Measurements from ENCODE around the gene WDPCP.
"Not testable (repeated sequence)": the region's sequence is repeated elsewhere in the genome, so short reads cannot be mapped to it uniquely, and the experiment has no call there.

WDPCP gene

DNA sequence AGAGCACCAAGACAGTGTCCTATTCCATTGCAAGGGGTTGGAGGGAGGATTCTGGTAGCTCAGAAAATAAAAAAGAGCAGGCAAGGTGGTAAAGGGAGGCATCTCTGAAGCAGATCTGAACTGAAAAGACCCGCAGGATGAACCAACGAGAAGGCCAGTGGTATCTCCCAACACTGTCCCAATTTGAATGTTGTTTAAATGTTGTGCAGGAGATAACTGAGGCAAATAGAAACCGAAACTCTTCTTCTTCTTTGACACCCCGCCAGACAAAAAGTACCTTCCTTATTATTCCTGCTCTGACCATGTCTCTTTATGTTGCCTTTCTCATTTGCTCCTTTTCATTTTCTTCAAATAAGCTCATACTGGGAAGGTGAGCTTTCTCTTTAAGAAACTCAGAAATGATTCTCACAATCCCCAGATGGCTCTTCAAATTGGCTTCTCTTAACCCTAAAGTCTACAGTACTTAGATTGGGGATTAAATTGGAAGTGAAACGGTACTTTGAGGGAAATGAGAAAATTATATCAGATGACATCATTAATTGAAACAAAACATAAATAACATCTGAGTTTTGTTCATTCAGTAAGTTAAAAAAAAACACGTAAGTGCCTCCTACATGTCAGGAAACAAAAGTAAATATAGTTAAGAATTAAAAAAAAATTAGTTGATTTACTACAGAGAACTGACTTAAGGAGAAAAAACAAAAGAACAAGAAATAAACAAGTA lies 143.6 kb downstream of the WDPCP start:
- no peak for DNase-seq

DNA sequence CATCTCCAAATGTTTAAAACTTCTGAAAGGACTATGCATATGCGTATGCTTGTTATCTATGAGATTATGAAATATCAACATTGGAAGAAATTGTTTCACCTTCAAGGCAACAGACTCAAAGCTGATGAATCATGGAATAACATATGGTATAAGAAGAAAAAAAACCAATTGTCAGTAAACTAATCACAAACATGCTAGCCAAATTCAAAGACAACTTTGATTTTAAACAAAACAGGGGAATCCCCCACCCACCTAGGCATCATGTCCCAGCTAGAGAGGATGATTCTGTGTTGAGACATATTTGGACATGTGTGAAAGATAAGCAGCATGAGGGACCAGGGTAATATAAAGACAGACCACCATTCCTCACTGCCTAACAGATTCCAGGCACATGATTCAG lies 147.7 kb downstream of the WDPCP start:
- no peak for DNase-seq

DNA sequence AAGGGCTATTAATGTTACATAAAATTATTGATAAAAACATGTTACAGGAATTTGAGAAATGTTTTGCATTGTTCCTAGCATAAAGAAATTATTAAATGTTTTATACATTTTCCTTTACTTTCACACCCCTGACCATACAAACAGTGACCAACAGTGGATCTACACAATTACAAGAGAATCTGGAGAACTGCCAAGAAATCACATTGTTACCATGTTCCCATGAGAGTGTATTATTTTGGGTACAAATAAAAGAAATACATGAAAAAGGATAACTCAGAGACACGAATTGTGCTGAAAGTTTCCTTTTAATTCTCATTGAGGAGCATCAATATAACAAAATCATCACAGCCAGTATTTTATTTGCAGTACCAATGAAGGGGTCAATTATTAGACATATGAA lies 150.1 kb downstream of the WDPCP start:
- DNase-seq, result no peak

DNA sequence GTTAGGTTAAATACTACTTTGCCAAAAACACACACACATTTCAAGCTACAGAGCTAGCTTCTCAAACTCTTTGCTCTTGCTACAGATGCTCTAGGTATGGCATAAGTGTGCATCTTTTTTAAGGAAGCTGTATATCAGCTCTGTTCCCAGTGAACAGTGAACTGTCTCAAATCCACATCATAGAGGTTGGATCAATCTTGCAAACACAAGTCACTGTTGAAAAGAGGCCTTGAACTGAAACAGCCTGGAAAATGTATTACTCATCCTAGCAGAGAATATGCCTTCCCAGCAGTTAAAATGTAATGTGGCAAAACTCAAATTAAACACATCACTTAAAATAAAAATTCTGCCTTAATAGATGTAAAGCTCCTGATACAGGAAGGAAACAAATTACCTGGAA lies 151.8 kb downstream of the WDPCP start:
- DNase-seq, result no peak

DNA sequence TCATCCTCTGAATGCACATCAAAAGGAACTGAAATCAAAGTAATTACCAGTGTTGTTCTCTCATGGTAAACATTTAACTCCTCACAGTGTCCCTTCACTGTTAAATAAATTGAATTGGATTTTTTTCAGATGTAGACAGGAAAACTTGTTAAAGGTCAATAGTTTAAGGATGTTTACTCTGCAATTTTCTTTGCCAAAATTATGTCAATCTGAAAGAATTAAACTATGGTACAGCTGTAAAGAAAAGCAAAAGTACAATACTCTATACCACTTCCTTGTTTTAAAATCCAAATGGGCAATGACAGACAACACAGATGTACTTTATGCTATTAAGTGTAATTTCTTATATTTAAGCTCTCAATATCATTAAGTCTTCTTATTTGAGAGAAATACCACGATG lies 153.2 kb downstream of the WDPCP start:
- DNase-seq, result no peak

DNA sequence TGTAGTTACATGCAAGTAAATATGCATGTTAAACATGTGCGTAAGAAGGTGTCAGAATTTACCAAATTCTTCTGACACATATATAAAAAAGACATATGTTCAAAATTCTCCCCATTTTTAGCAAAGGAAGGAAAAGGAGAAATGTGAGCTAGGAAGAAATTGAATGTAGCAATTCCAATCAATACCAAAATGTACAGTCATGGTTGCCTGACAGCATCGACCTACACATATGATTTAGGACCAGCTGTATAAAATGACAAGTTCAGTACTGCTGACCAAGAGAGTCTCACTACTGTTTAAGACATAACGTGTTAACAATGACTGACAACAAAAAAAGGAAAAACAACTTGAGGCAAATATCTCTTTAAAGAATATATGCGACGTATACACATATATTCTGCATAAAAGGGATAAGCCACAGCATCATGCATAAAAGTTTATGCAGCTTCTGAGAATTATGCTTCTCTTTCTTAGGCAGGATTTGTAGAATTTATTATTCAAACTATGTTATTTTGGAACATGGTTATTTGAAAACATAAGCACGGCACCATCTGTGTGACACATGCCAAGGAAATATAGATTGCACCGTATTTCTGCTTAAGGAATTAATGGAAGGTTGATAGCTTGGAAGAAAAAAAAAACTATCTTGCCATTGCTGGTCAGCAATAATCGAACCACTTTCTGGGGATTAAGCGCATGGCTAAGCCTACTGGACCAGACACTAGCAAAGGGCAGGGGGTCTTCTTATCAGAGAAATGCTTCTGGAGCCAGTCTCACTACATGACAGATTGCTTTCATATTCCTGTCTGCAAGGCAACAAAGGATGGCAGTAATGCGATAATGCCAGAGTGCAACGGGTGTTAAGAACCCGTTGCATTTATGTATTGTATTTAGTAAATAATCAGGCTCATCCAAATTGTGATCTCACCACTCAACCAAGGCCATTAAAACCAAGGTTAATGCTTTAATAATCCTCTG lies 154.0 kb downstream of the WDPCP start:
- no peak for DNase-seq

DNA sequence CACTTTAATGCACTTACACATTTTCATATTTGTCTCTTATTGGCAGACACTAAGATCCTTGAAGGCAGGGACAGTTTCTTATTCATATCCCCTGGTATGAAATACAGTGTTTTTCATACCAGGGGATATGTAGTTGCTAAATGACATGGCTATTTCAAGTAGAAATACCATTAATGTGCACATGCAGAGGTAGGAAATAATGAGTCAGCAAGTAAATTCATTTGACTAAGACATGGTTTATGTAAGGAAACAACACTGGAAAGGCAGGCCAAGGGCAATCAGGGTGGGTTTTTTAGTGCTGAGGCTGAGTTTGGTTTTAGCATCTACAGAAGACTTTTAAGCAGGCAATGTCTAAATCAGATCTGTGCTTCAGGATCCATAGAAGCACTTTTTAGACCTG lies 155.9 kb downstream of the WDPCP start:
- no peak for DNase-seq

DNA sequence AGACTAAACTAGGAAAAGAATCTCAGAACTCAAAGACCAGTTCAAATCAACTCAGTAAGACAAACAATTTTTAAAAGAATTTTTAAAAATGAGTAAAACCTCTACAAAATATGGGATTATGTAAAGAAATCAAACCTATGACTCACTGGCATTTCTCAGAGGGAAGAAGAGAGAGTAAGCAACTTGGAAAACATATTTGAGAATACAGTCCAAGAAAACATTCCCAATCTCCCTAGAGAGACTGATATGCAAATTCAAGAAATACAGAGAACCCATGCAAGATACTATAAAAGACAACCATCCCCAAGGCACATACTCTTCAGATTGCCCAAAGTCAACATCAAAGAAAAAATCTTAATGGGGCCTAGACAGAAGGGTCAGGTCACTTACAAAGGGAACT lies 162.7 kb downstream of the WDPCP start:
- no peak for DNase-seq

DNA sequence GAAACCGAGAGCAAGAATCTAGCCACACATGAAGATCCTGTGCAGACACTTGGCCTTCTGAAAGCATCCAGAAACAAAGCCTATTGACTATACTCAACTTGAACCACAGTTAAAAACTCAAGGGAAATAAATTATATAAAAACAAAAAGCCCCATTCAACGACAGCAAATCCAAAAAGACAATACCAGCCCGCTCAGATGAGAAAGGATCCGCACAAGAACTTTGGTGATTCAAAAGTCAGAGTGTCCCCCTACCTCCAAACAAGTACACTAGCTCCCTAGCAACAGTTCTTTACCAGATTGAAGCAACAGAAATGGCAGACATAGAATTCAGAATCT lies 163.2 kb downstream of the WDPCP start:
- DNase-seq, result no peak

DNA sequence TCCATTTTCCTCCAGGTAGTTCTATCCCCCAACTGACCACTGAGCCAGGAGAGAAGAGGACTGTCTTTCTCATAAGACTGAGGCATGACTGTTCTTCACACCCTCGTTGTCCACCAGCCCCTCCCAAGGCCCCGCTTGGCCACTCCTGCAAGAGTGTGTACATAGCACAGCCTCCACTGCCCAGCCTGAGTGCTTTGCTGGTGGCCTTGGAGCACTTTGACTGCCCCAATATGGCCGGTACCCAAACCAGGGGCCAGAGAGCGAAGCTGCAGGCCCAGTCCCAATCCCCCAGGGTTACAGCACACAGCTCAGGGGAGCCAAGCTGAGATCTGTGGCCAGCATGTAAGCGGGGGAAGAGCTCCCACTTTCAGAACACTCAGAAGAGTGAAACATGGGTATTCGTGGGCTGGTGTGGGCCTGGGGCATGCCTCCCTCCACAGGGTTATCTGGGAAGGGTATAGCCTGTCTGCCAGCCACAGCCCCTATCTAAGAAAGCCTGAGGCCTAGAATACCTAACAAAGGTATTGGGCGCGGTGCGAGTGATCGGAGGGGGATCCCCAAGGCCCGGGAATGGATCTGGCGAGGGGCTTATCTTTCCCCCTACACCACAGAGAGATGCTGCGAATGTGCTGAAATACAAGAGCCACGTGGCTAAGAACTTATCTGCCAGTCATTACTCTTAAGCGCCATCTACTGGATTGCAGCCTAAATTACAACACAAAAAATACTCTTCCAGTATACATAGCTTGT lies 163.8 kb downstream of the WDPCP start:
- no peak for DNase-seq

DNA sequence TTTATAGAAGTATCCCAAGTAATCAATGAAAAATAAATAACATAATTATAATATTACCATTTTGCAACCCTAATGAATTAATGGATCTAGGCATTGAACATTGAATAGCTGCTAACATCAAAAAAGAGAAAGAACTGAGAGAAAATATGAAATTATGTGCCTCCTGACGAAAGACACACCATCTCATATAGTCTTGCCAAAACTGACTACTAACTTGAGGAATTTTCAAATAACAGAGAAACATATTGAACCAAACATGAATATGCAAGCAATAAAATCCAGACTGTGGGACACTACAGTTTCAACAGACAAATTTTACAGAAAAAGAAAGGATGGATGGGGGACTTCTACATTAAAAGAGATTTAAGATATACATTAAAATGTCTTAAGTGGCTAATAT lies 165.7 kb downstream of the WDPCP start:
- DNase-seq, result no peak

DNA sequence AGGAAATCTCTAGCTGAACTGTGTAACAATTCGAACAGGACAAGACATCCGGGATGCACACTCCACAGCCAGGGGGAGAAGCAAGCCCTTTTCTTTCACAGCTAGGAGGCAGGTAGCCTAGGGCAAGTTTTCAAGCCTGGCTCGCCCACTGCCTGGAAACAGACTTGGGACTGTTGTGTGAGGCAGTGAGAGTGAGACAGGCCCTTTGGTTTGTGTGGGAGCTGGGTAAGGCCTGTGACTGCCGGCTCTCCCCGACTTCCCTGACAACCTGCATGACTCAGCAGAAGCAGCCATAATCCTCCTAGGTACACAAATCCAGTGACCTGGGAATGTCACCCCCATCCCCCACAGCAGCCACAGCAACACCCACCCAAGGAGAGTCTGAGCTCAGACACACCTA lies 179.7 kb downstream of the WDPCP start:
- no peak for DNase-seq

DNA sequence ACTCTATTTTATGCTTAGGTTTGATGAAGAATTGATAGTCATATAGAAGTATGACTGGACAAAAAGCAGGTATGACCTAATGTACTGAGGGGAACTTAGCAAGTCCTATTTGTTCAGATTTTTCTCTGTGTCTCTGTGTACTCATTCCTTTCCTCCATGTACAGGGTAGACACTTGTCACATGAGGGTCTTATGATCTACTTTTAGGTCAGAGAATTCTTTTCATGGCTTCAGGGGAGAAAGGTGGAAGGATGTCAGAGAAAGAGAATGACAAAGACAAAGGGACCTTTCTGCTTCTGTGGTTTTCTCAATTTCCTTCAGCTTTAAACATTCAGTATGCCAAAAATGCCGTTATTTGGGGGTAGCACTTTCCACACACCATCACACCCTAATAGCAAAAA lies 181.6 kb downstream of the WDPCP start:
- no peak for DNase-seq

DNA sequence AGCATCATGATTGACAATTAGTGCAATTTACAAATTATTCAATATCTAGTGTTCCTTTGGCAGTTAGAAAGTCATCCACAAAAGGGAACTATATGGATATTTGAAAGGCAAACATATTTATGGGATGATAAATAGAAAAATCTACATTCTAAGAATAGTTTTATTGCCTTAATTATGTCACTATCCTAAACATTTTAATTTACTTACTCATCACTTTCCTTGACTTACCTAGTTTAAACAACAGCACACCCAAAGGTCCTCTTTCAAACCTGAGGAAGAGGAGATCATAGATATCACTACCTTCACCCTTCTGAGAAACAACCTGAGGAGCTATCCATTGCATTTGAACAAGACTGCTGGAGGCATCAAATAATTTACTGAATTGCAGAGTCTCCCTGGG lies 184.5 kb downstream of the WDPCP start:
- no peak for DNase-seq

DNA sequence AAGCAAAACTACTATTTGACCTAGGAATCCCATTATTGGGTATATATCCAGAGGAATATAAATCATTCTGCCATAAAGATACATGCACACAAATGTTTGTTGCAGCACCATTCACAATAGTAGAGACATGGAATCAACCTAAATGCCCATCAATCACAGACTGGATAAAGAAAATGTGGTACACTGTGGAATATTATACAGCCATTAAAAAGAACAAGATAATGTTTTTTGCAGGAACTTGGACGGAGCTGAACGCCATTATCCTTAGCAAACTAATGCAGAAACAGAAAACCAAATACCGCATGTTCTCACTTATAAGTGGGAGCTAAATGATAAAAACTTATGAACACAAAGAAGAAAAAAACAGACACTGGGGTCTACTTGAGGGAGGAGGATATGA lies 185.4 kb downstream of the WDPCP start:
- DNase-seq, result not testable (repeated sequence)

DNA sequence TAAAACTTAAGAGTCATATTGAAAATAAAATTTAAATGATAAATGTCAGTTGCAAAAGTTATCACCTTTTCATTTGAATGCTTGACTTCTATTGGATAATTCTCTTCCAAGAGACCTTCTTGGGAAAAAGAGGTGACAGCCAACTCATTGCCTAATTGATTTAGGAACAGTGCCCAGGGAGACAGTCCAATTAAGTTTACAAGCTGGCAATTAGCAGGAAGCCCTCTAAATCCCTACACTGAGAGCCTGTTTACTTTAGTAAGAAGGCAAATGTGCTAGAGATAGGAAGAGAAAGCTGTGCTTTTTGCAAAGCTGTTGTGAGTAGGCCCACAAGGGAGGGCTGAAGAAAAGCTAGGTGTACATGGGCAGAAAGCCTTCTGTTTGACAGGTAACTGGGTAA lies 189.1 kb downstream of the WDPCP start:
- DNase-seq, result no peak

DNA sequence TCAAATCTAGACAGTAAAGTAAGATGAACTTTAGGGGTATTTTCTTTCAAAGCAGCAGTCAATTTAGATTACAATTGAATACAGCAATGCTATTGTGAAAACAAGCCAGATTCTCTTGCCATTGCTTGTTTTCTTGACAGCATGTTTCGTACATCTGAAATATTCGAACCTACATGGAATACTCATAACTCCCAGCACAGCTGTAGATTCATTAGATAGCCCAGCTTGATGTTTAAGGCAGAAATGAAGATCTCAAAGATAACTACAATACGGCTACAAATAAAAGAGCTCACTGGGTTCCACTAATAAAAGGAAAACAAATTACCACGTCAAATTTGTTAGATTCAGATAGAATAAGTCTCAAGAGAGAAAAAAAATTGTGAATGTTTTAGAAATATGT lies 208.8 kb downstream of the WDPCP start:
- DNase-seq, result no peak

DNA sequence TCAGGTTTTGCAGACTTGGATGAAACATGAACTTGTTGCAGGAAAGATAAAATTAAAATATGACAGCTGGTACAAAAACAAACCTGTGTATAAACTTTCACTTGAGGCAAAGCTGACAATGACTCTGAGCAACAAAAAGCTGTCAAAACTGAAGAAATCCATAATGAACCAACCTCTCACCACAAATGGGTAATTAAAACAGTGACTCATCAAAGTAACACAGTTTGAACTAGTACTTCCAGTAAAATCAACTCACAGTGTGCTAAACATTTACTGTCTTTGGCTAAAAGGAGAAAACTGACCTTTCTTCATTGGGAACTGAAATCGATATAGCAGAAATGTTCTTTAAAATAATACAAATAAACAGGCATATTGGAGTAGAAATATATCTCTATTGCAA lies 209.7 kb downstream of the WDPCP start:
- DNase-seq, result no peak

DNA sequence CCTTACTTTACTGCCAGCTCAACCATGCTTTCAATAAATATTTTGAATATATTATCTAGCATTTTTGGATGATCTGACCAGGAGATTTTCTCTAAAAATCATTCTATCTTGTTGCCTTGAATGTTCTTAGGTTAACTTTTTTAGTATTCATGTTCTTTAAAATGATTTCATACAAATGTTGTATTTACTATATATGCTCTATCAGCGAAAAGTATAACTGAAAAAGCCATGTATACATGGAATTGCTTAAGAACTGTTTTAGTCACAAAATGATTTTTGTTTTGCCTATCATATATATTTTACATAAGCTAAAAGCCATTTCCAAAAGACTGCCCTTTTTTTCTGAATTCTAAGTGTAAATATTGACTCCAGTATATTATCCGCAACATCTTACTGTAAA lies 213.9 kb downstream of the WDPCP start:
- DNase-seq, result no peak

DNA sequence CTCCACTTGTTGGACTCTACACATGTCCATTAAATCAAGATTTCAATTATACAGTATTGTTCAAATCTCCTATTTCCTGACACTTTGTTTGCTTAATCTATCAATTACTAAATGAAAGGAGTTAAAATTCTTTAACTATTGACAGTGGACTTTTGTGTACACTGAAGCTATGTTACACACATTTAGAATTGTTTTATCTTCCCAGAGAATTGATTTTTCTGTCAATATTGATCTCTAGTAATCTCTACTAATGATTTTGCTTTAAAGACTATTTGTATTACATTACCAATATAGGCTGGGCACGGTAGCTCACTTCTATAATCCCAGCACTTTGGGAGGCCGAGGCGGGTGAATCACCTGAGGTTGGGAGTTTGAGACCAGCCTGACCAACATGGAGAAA lies 215.7 kb downstream of the WDPCP start:
- DNase-seq, result no peak

DNA sequence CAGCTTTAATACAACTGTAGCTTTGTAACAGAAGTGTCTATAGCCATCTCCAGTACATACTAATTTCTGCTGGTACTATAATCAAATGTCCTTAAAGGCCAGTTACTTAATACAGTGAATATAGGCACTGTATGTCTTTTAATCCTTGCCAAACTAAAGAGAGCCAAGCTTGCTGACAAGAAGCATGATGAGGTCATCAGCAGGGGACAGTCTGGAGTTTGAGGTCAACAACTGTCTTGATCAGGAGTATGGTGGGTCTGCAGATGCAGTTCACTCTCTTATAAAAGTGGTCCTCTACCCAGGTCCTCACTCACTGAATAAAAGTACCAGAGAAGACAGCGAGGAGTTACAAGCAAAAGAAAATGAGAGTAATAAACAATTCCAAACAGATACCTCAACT lies 219.1 kb downstream of the WDPCP start:
- no peak for DNase-seq

DNA sequence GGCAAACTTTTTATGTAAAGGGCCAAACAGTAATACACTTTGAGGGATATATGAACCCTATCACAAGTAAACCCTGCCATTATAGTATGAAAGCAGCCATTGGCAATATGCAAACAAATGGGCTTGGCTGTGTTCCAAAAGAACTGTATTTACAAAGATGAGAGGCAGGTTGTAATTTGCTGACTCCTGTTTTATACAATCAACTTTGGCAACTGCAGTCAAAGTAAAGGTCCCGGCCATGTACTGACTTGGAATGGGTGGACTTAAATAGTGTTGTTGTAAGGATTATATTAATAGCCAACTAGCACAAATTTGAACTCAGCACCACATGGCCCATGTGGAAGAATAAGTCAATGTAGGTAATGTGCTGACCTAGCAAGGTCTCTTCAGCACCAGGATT lies 223.4 kb downstream of the WDPCP start:
- no peak for DNase-seq

DNA sequence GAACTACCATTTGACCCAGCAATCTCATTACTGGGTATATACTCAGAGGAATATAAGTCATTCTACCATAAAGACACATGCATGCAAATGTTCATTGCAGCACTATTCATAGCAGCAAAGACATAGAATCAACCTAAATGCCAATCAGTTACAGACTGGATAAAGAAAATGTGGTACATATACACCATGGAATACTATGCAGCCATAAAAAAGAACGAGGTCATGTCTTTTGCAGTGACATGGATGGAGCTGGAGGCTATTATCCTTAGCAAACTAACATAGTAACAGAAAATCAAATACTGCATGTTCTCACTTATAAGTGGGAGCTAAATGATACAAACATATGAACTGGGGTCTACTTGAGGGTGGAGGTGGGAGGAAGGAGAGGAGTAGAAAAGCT lies 230.6 kb downstream of the WDPCP start:
- not testable (repeated sequence) for DNase-seq

DNA sequence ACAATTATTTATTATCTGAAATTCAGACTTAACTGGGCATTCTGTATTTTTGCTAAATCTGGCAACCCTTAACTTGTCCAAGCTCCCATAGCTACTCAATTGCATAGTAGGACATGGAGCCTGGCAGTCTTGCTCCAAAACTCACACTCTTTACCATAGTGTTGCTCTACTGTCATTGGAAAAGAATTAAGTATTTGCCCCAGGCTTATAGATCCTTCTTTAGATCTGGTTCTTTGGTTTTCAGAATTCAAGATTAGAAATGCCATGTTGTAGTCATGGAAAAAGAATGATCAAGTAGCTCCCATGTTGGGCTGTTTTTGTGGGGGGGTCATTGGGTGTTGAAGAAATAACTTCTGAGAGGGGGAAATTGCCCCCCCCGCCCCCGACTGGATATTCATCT lies 240.9 kb downstream of the WDPCP start:
- DNase-seq, result no peak
